Upper lobe of right lung (tissue), 1 donor: Measurements from ENCODE around the gene C2CD4C. TPM values are rescaled to one million over a fixed set of nuclear protein-coding genes. Genes with fewer than 3 reads are reported as not detected.

ENCODE experiments used
- ATAC-seq: fragments of 200-7000 bp; cut with Tn5 transposase; one replicate; pipeline ENCODE4 v1.9.1; 2020; ENCODE audit warnings: mild to moderate bottlenecking, moderate library complexity
- DNase-seq: peaks from one replicate; pipeline ENCODE4 v3.0.0-alpha.2; 2020
- H3K27ac ChIP-seq: fragments of 200-600 bp; one replicate; pipeline ENCODE4 v1.8.0; 2022
- H3K27me3 ChIP-seq: fragments of 200-600 bp; one replicate; pipeline ENCODE4 v1.8.0; 2022; ENCODE audit warnings: mild to moderate bottlenecking
- H3K36me3 ChIP-seq: fragments of 200-600 bp; one replicate; pipeline ENCODE4 v1.8.0; 2022
- H3K4me1 ChIP-seq: fragments of 200-600 bp; one replicate; pipeline ENCODE4 v1.8.0; 2022
- H3K4me3 ChIP-seq: fragments of 200-600 bp; one replicate; pipeline ENCODE4 v1.8.0; 2022; ENCODE audit warnings: mild to moderate bottlenecking
- H3K9me3 ChIP-seq: fragments of 200-600 bp; one replicate; pipeline ENCODE4 v1.8.0; 2022
- intact Hi-C: fragments of 100-400 bp; cut with DNase I; formaldehyde crosslinking; loops from one replicate; pipeline ENCODE4 v1.11.0; 2022
- total RNA-seq: library from RNA; stranded (reverse); fragmentation: NEBNext Ultra II Directional; extraction: Animal tissue kit (Norgen Biotek cat#: 25700); gene quantifications from one replicate; pipeline ENCODE4 v1.2.1, GENCODE V29; 2021
- TF ChIP-seq, protein P1 (sequence below): fragments of 200-600 bp; IDR thresholded peaks from one replicate; pipeline ENCODE4 v1.8.0; 2022; ENCODE audit warnings: antibody characterized with exemption
- donor health status: DM: no; HTN: yes; CAD: no; lungs with severe emphysema.

Gene C2CD4C
- total RNA-seq, 1 donor from 2014 or later: 2.6 TPM

DNA sequence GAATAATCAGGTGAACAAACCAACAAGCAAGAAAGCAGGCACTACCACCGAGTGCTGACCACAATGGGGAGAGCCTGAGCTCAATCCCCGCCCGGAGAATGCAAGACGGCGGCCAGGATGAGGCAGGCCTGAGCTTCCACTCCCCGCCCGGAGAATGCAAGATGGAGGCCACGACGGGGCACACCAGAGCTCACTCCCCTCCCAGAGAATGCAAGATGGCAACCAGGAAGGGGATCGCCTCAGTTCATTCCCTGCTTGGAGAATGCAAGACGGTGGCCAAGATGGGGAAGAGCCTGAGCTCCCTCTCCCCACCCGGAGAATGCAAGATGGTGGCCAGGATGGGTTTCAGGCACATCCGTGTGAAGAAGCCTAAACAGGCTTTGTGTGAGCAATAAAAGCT, 39.7 kb downstream of the C2CD4C start:
- H3K27ac ChIP-seq: no peak overlapping the region
- peaks cover 13% of the 10 kb centered on the region for H3K27me3 ChIP-seq
- TF ChIP-seq, protein P1, sequence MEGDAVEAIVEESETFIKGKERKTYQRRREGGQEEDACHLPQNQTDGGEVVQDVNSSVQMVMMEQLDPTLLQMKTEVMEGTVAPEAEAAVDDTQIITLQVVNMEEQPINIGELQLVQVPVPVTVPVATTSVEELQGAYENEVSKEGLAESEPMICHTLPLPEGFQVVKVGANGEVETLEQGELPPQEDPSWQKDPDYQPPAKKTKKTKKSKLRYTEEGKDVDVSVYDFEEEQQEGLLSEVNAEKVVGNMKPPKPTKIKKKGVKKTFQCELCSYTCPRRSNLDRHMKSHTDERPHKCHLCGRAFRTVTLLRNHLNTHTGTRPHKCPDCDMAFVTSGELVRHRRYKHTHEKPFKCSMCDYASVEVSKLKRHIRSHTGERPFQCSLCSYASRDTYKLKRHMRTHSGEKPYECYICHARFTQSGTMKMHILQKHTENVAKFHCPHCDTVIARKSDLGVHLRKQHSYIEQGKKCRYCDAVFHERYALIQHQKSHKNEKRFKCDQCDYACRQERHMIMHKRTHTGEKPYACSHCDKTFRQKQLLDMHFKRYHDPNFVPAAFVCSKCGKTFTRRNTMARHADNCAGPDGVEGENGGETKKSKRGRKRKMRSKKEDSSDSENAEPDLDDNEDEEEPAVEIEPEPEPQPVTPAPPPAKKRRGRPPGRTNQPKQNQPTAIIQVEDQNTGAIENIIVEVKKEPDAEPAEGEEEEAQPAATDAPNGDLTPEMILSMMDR: no peak
- no peak overlapping the region for H3K4me3 ChIP-seq
- H3K9me3 ChIP-seq: no peaks in the 10 kb centered on the region
- no peaks in the 10 kb centered on the region for H3K4me1 ChIP-seq
- DNase-seq: no peak
- no peaks in the 10 kb centered on the region for H3K36me3 ChIP-seq
- no peak for ATAC-seq
- intact Hi-C loops: no loop called here

DNA sequence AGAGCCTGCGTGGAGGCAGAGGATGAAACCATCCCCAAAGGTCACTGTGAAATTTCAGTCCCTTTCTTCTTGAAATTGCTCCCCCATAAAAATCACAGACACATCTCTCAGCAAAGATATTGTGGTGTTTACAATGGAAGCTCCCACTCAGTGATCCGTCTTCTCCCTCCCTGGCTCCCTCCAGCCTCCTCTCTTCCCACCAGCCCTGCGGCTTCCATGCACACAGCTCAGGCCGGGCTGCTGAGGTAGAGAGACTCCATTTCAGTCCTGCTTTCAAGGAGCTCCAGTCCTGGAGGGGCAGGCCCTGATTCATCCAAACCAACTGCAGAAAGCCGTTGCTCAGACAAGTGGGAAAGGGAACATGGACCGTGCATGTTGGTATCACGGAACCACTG, 40.3 kb downstream of the C2CD4C start:
- Histone ChIP-seq H3K27ac (no peak overlapping the region), H3K4me3 (no peak overlapping the region), H3K36me3 (no peaks in the 10 kb centered on the region), H3K9me3 (no peaks in the 10 kb centered on the region), H3K4me1 (no peaks in the 10 kb centered on the region), H3K27me3 (peaks cover 9% of the 10 kb centered on the region)
- TF ChIP-seq, protein P1: no peak
- intact Hi-C loops: no loop called here
- no peak for ATAC-seq
- DNase-seq: no peak

DNA sequence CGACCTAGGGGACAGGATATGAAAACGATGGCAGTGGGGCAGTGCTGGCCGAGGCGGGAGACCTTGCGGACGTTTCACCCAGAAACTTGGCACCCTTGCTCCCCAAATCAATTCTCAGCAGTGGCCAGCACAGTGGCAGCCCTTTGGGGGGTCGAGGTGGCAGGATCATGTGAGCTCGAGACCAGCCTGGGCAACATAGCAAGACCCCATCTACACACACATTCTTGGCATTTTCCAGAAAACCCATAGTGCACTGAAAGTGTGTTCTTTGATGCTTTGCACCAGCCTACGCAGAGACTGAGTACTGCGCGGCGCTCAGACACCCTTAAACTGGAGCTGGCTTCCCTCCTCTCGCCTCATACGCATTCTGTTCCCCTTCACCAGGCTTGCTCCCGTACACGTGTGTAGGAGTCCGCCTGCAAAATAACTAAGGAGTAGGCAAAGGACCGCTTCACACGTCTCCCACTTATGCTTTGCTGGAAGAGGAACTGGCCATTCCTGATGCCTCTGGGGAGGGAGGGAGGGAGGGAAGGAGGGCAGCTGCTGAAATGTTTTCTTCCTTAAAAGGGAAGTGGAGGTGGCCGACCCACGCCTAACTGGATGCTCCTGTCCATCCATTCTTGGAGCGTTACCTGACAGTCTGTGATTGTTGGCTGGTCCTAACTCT, 40.9 kb downstream of the C2CD4C start:
- Histone ChIP-seq H3K4me1 (no peaks in the 10 kb centered on the region), H3K36me3 (no peaks in the 10 kb centered on the region), H3K4me3 (no peak overlapping the region), H3K27me3 (peaks cover 8% of the 10 kb centered on the region), H3K9me3 (no peaks in the 10 kb centered on the region), H3K27ac (no peak overlapping the region)
- intact Hi-C loops: no loop called here
- DNase-seq (no peak), ATAC-seq (no peak)
- TF ChIP-seq, protein P1: no peak

DNA sequence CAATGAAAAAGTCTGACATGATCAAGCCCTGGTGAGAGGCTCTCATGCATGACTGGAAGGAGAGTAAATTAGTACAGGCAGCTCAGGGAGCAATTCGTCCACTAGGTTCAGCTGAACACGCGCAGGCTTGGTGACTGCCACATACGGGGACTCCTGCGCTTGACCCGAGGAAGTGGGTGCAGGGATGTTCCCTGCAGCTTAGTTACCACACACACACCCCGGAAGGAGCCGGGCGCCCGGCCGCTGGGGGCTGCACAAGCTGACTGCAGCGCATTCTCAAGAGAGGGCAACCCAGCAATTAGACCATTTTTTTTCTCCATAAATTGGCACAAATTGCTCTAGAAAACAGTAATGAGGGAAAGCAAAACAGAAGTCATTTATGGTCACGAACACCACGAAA, 41.4 kb downstream of the C2CD4C start:
- H3K4me3 ChIP-seq: no peak overlapping the region
- DNase-seq (no peak), ATAC-seq (no peak)
- H3K4me1 ChIP-seq: no peaks in the 10 kb centered on the region
- H3K36me3 ChIP-seq: no peaks in the 10 kb centered on the region
- TF ChIP-seq, protein P1: no peak
- intact Hi-C loops: no loop called here
- H3K9me3 ChIP-seq: no peaks in the 10 kb centered on the region
- no peak overlapping the region for H3K27ac ChIP-seq
- peaks cover 8% of the 10 kb centered on the region for H3K27me3 ChIP-seq

DNA sequence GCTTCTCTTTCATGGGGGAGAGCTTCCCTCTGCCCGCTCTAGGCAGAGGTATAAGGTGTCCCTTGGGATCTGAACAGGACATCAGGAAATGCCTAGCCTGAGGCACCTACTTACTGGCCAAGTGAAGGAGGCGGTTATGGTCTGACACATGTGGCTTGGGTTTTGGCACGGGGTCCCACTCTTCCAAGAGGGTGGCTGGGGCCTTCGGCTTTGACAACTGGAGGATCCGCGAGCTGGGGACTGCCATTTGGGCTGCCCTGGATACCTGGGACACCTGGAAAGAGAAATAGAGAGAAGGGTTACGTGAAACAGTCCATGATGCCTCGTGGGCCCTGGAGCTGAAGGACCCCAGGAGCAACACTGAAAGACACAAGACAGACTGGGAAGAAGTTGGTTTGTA, 42.0 kb downstream of the C2CD4C start:
- DNase-seq: no peak
- Histone ChIP-seq H3K4me3 (no peak overlapping the region), H3K27me3 (peaks cover 8% of the 10 kb centered on the region), H3K9me3 (no peaks in the 10 kb centered on the region), H3K27ac (no peak overlapping the region), H3K36me3 (no peaks in the 10 kb centered on the region), H3K4me1 (no peaks in the 10 kb centered on the region)
- intact Hi-C loops: no loop called here
- no peak for ATAC-seq
- TF ChIP-seq, protein P1: no peak
